ENCODE results near the gene AFDN. TPM values are rescaled to one million over a fixed set of nuclear protein-coding genes. Genes with fewer than 3 reads are reported as not detected.

The AFDN gene
- total RNA-seq, 1 donor from 2014 or later, result 552 TPM

DNA sequence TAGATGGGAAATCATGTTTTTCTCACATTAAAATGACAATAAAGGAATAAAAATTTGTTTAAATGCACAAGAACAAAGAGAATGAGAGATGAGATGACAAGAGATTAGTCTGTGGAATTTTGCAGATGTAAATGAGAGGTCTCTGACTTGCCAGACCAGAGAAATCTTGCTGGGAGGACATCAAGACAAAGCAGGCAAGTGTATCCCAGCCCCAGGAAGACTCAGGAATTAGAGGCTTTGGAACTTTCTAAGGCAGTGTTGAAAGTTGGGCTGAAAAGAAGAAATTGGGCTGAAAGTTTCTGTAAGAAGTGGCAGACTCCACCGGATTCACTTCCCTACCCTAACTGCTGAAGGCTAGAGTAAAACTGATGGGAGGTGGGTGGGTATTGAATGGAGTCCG, 54.6 kb downstream of the AFDN start:
- Mint-ChIP-seq H3K9me3 (ENCODE audit: unreplicated experiment) (peaks cover 4% of the 10 kb centered on the region), H3K4me1 (ENCODE audit: low read depth, unreplicated experiment) (peaks cover 18% of the 10 kb centered on the region), H3K4me3 (ENCODE audit: unreplicated experiment) (no peak overlapping the region), H3K36me3 (ENCODE audit: unreplicated experiment) (peaks cover 13% of the 10 kb centered on the region), H3K27ac (ENCODE audit: unreplicated experiment) (peak overlapping the region; percentile 13), H3K27me3 (ENCODE audit: unreplicated experiment) (no peaks in the 10 kb centered on the region)
- no peak for DNase-seq
- TF ChIP-seq, protein P1, sequence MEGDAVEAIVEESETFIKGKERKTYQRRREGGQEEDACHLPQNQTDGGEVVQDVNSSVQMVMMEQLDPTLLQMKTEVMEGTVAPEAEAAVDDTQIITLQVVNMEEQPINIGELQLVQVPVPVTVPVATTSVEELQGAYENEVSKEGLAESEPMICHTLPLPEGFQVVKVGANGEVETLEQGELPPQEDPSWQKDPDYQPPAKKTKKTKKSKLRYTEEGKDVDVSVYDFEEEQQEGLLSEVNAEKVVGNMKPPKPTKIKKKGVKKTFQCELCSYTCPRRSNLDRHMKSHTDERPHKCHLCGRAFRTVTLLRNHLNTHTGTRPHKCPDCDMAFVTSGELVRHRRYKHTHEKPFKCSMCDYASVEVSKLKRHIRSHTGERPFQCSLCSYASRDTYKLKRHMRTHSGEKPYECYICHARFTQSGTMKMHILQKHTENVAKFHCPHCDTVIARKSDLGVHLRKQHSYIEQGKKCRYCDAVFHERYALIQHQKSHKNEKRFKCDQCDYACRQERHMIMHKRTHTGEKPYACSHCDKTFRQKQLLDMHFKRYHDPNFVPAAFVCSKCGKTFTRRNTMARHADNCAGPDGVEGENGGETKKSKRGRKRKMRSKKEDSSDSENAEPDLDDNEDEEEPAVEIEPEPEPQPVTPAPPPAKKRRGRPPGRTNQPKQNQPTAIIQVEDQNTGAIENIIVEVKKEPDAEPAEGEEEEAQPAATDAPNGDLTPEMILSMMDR (IDR thresholded peaks at IDR 0.05; ENCODE audit: partially characterized antibody, unreplicated experiment), result no peak

DNA sequence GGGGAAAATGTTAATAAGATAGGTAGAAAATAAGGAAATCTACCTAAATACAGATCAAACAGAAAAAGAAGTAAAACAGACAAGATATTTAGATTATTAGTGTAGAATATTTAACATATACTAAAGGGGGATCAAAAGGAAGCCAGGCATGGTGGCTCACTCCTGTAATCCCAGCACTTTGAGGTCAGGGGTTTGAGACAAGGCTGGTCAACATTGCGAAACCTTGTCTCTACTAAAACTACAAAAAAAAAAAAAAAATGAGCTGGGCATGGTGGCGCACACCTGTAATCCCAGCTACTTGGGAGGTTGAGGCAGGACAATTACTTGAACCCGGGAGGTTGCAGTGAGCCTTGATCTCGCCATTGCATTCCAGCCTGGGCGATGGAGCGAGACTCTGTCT, 55.5 kb downstream of the AFDN start:
- H3K4me3 Mint-ChIP-seq (ENCODE audit: unreplicated experiment), result no peak overlapping the region
- peaks cover 4% of the 10 kb centered on the region for H3K9me3 Mint-ChIP-seq (ENCODE audit: unreplicated experiment)
- DNase-seq, result no peak
- no peak overlapping the region for H3K27ac Mint-ChIP-seq (ENCODE audit: unreplicated experiment)
- H3K4me1 Mint-ChIP-seq (ENCODE audit: low read depth, unreplicated experiment), result peaks cover 12% of the 10 kb centered on the region
- H3K27me3 Mint-ChIP-seq (ENCODE audit: unreplicated experiment), result no peaks in the 10 kb centered on the region
- peaks cover 13% of the 10 kb centered on the region for H3K36me3 Mint-ChIP-seq (ENCODE audit: unreplicated experiment)
- TF ChIP-seq, protein P1 (IDR thresholded peaks at IDR 0.05; ENCODE audit: partially characterized antibody, unreplicated experiment), result no peak

DNA sequence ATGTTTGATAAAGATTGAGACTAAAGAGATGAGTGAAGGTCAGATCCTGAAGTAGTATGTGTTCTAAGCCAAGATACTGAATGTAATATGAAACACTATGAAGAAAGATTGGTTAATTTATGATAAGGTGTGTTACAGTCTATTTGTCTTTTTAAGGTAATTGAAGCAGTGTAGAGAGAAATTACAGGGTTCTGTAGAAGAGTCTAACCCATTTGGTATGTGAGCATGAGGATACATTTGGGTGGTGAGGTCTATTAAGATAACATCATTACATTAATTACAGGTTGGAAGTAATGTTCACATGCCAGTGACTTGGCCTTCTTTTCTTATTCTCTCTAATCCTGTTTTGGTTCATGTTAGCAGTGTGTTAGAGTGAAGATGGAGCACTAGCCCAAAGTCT, 61.4 kb downstream of the AFDN start:
- Mint-ChIP-seq H3K36me3 (ENCODE audit: unreplicated experiment) (peaks cover 7% of the 10 kb centered on the region), H3K27me3 (ENCODE audit: unreplicated experiment) (no peaks in the 10 kb centered on the region), H3K27ac (ENCODE audit: unreplicated experiment) (no peak overlapping the region), H3K4me1 (ENCODE audit: low read depth, unreplicated experiment) (peaks cover 2% of the 10 kb centered on the region), H3K9me3 (ENCODE audit: unreplicated experiment) (peaks cover 2% of the 10 kb centered on the region), H3K4me3 (ENCODE audit: unreplicated experiment) (no peak overlapping the region)
- TF ChIP-seq, protein P1 (IDR thresholded peaks at IDR 0.05; ENCODE audit: partially characterized antibody, unreplicated experiment), result no peak
- no peak for DNase-seq

DNA sequence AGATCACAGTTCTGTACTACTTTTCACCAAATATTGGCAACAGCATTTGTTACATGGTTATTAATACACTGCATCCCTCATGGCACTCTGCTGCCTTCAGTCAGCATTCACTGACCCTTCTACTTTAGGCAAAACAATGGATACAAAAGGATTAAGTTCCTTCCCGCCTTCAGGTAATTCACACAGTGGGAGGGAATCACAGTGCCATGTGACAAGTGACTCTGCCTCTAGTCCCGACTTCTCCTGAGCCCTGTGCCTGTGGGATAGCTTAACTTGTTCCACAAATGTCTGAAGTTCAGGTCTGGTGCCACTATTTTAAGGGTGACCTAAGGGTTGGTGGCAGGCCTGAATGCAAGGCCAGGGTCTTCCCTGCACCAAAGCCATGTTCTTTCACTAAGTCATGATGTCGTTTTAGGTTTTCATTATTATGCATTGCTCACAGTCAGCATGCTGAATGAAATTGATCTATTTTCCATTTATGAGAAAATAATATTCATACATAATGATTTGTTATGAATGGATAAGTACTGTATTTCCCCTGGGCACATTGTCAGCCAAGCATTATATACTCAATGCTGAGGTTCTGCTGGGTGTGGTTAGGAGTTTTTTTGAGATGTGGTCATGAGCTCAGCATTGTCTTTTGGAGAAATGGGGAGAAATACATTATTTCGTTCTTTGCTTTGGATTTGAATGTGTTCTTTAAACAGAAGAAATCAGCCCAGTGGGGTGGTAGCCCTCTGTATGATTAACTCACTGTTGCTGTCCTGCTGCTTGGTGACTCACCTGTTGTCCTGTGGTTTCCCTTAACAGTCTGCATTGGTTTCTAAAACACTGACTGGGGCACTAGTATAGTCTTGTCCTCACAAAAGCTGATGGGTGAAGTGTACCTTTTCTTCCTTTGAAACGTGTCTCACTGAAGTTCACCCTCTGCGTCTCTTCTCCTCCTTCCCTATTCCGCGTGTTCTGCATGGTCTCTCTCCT, 66.4 kb downstream of the AFDN start:
- no peak for DNase-seq
- Mint-ChIP-seq H3K9me3 (ENCODE audit: unreplicated experiment) (peaks cover 4% of the 10 kb centered on the region), H3K27ac (ENCODE audit: unreplicated experiment) (no peak overlapping the region), H3K27me3 (ENCODE audit: unreplicated experiment) (no peaks in the 10 kb centered on the region), H3K4me3 (ENCODE audit: unreplicated experiment) (no peak overlapping the region), H3K4me1 (ENCODE audit: low read depth, unreplicated experiment) (peaks cover 15% of the 10 kb centered on the region), H3K36me3 (ENCODE audit: unreplicated experiment) (no peaks in the 10 kb centered on the region)
- TF ChIP-seq, protein P1 (IDR thresholded peaks at IDR 0.05; ENCODE audit: partially characterized antibody, unreplicated experiment), result no peak

DNA sequence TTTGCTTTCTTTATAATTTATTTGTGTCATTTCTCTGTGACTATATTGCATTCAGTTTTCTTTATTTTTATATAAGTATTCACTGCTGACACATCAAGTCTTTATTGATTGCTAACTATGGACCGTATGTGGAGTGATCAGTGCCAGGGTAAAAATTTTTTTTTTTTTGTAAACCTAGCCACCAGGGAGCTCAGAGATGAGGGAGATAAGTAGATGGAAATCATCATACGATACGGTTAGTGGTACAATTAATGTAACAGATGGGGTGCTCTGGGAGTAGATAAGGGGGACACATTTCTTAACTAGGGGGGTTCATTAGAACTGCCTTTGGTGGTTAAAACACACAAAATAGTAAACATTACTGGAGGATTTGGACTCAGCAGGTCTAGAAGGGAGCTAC, 68.3 kb downstream of the AFDN start:
- no peaks in the 10 kb centered on the region for H3K27me3 Mint-ChIP-seq (ENCODE audit: unreplicated experiment)

More for the DNA sequence above, 68.3 kb downstream of the AFDN start:
- Mint-ChIP-seq H3K4me3 (ENCODE audit: unreplicated experiment) (no peak overlapping the region), H3K4me1 (ENCODE audit: low read depth, unreplicated experiment) (peaks cover 15% of the 10 kb centered on the region), H3K9me3 (ENCODE audit: unreplicated experiment) (peaks cover 4% of the 10 kb centered on the region), H3K36me3 (ENCODE audit: unreplicated experiment) (no peaks in the 10 kb centered on the region), H3K27ac (ENCODE audit: unreplicated experiment) (no peak overlapping the region)
- no peak for DNase-seq
- TF ChIP-seq, protein P1 (IDR thresholded peaks at IDR 0.05; ENCODE audit: partially characterized antibody, unreplicated experiment), result no peak
